GM15510 (cell line): Measurements from ENCODE around the gene LRRN3.

ENCODE experiments used
- POLR2A ChIP-seq: IDR thresholded peaks from 3 replicates; pipeline ENCODE4 v1.6.1; 2011; ENCODE audit warnings: borderline replicate concordance; ENCODE audit not compliant: insufficient read length; ENCODE audit errors: extremely low read depth

LRRN3 gene

DNA sequence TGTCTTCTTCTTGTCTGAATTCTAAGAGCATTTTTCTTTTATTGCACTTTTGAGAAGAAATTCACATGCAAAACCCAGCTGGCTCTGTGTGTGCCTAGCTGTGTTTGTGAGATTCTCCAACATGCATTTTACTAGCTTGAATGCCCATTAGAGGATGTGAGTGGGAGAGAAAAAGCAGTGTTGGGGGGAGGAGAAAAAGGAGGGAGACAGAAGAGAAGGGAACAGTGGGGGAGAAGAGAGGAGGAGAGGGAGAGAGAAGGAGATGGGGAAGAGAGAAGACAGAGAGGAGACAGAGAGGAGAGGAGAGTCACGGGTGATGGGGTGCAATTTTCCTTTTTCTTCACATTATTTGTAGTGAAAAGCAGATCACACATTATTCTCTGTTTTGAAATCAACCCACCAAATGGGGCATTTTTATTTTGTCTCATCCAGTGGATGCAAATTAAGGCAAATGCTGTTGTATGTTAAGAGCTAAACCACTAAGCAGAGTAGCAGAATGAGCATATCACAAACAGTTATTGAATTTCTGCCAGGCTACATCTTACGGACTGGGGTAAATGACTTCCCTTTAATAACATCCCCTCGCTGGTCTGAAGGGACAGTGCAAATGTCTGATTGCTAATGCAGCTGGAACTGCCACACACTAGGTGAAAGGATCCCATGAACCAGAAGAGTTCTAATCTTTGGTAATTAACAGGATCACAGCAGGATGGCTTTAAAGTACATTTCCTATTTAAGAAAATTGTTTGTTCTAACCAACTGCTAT lies 849 bp downstream of the LRRN3 start:
- no peak for TF ChIP-seq POLR2A

DNA sequence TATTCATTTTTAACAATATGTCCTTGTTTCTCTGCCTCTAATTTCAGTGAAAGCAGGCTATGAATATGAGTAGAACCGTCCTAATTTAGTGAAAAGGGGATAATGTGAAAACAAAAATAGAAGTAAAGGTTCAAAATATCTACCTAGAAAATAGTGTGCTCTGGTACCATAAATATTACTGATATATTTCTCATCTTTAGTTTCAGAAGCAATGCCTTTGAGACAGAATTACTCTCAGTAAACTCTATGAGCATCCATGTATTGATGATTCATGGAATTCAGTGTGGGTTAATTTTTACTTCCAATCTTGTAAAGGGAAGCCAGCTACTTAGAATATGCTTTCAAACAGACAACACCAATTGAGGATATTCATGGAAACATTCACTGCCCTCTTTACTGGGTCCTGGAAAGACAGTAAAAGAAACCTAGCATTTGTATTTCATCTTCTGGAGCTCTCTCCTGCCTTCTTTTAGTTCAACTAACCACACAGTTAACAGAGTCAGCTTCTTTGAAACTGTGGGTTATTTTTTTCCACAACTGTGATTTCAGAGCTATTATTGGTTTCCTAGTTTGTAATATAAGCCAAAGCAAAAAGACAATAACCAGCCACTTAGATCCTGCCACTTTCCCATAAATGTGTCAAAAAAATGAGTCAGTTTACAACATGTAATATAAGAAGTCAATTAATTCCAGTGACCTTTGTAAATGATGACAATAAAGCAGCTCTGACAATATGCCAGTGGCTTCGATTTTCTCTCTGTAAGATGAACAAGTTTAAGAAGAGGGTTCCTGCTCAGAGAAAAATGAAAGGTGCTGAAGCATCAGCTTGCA lies 1.7 kb downstream of the LRRN3 start:
- TF ChIP-seq POLR2A = no peak

DNA sequence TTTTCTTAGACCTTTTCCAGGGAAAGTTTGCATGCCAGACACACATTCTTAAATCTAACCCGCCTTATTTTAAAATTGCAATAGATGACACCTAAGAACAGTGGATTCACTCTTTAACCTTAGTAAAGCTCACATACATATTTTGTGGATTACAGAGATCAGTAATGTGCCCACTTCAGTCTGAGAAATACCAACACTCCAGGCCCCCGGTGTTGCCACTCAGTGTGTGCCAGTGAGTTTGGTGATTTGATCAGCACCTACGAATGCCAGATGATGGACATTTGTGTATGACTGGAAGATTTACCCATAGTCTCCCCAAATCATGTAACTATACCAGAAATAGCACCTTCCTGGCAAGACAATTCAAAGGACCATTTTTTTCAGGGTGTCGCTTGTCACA lies 2.6 kb downstream of the LRRN3 start:
- TF ChIP-seq POLR2A = no peak

DNA sequence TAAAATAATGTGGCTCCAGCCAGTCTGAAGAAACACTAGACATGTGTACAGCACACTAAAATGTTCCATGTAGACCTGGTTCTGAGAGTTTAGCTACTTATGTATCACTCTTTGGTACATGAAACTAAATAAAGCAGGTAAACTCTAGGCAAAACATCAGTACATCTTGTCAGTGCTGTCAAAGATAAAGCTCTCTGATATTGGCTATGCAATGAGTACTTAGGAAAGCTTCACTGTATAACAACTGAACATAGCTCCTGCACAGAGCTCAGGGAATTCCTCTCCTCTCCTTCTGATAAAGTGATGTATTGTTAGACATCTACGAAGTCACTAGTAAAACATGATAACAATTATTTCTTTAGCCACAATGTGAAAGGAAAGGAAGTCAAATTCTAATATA lies 3.5 kb downstream of the LRRN3 start:
- no peak for TF ChIP-seq POLR2A

DNA sequence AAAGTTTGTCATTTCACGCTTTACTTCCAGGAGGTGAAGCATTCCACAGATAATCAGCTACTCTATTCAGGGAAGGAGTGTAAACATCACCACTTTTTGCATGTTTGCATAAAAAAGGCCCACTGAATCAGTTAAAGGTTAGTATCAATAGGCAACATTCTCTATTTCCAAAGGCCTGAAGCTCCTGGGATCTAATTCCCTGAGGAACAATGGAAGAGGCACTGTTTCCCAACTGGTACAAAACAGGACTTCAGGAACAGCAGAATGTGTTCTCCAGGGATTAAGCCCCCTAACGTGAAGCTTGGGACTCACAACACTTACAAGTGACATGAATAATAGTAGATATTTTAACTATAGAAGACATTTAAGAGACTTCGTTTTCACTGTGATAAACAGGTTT lies 6.1 kb downstream of the LRRN3 start:
- no peak for TF ChIP-seq POLR2A

DNA sequence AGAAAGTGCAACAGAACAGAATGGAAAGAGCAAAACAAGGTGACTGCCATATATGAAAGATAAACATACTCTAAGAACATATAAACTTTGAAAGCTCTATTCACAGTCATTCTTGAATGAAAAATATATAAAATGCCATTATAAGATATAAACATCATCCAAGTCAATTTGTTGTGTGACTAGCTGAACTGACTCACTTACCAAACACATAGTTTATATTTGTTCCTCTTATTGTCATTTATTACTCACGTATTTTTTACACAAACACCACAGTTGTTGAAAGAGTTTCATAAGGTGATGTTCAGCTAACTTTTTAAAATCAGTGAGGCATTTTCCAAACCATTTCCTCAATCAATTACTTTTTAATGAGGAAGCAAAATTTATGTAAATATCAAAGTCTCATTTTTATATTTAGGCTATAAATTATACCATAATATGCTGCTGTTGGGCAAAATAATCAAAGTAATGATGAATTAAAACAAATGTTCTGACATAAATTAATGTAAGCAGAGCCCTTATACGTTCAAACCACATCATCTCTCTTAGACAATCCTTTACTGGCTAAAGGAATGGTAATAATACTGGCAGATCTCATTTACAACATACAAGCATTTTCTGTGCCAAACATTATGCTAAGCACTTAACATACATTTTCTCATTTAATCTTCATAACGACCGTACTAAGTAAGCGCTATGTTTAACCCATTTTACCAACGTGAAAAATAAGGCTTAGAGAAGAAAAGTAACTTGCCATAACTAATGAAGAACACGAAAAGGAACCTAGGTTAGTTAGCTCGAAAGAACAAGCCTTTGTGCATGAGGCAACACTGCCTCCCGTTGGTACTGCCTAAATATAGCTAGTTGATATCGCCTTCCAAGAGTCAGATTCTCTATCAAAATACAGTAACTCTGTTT lies 7.3 kb downstream of the LRRN3 start:
- no peak for TF ChIP-seq POLR2A

DNA sequence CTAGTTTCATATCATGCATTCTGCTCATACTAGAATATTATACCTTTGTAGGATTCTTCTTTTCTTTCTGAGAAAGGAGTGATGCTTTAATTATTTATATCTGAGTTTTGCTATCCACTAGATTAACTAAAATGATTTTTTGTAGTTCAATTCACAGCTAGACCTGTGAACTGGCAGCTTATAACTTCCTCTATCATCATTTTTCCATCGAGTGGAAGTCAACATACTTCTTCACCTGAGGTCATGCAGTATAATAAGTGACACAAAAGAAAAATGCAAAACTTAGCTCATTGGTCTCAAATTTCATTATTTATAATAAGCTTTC lies 8.0 kb downstream of the LRRN3 start:
- TF ChIP-seq POLR2A = no peak

DNA sequence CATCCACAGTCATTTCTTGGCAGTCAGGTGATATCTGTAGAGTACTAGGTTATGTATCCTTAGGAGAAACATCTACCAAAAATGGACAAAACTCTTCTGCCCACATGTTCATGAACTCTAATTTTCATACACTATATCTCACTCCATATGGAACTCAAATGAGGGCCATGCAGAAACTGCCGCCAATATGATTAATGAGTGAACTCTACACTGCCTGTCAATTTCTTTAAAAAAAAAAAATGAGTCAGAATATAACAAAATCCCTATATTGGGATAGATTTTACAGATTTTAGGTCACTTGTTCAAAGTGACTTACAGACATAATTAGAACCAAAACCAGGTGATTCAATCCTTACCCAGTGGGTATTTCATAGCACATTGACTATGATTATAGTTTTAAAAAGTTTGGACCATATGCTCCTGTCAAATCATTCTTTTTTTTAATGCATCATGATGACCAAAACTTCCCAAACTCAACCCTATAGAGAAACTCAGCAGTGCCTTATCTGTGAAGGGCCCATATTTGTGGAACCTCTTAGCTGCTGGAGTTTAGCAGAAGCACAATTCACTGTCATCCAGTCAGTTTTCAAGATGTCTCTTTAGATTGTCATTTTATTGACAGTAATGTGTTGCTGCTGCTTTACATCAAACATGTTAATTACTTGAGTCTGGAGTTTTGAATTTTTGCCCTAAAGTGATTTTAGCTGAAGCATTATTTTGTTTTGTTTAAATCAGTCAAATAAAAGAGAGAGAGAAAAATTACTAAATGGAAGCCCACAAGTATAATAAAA lies 11.1 kb downstream of the LRRN3 start:
- no peak for TF ChIP-seq POLR2A

DNA sequence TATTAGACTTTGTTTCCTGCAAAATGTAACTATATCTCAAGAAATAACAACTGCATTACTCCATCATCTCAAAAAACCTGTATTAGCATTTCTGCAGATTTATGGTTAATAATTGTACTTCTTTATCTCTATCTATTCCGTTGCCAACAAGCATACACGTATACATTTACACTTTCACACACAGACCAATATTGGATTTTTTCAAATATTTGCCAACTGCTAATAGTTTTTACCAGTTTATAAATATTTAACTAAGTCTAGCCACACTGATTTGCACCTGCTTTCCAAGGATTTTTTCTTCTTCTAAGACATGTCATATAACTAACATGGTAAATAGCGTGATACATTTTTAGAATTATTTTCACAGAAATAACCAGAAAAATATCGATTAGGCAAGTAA lies 12.2 kb downstream of the LRRN3 start:
- no peak for TF ChIP-seq POLR2A

DNA sequence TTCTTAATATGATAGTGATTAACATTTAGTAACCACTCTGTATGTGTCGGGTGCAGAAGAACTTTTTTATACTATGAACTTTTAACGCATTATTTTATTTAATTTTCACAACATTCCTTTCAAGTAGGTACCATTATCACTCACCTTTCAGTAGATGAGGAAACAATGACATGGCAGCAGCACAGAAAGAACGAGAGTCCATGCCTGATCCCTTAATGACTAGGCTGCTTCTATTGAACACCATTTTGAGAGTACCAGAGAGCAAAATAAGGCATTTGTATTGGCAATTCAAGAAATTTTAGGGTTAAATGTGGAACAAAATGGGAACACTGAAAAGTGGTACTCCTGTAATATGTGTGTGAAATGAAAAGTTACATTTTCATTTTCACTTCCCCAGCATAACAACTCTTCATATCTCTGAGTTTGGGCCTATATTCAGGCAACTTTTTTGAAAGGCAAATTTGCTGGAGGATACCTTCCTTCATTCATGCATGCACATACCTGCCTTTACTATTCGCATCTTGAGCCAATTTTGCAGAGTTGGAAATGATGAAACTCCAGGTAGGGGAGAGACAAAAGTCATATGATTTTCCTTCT lies 12.8 kb downstream of the LRRN3 start:
- TF ChIP-seq POLR2A = no peak

DNA sequence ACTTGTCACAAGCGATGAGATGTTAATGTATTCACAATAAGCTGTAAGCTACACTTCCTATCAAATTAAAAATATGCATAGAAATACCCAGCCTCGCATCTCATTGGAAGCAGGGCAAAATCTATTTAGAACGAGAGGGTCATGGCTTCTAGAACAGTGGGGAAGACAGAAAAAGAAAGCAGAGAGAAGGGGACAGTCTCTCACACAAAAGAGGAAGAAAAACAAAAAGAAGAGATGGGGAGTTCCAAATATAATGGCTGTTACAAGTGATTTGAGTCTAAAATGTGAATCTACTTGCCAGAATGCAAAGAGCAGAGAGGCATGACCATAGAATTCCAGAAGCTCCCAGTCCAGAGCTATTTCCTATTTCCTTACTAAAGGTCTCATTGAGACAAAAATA lies 13.8 kb downstream of the LRRN3 start:
- no peak for TF ChIP-seq POLR2A

DNA sequence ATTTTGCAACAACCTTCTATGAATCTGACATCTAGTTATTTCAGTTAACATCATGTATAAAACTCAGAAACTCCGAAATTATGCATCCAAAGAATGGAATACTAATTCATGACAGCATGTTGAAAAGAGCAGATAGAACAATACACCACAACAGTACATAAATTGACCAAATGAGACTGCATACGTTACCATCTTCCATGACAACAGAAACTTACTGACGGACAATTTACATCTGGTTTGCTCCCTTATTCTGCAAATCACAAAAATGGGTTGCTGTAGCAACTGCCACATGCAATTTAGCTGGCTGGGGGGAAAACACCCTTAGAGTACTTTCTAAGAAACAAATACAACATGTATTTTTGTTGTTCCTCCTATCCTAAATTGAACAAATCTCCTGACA lies 14.3 kb downstream of the LRRN3 start:
- TF ChIP-seq POLR2A = no peak

DNA sequence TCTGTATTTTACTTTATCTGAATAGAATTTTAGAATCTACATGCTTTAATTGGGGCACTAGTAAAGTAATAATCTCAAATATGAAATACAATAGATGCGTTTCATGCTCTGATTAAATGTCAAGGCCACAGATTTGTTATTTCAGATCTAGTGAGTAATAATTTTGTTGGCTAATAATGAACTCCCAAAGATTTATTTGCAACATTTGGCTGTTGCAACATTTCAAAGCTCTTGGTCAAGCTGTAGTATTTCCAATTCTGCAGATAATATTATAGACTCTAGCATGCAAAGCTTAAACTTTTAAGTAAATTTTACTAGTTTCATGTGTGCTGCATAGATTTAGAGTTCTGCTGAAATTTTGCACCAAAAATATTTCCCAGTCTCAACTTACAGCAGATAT lies 16.7 kb downstream of the LRRN3 start:
- no peak for TF ChIP-seq POLR2A

DNA sequence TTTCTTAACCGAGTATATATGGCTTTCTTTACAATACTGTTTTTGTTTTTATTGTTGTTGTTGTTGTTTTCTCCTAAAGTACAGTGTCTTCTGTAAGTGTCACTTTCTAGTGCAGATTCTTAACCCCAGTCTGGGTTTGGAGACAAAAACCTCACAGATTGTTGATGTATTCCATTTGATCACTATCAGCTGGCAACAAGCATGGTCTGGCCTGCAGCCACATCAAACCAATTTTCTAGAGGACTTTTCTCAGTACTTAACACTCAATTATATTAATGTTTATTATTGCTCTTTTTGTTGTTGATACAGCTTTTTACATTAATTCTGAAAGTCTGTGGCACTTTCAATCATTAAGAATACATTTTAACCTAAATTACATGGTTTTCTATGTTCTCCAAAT lies 17.1 kb downstream of the LRRN3 start:
- TF ChIP-seq POLR2A = no peak

DNA sequence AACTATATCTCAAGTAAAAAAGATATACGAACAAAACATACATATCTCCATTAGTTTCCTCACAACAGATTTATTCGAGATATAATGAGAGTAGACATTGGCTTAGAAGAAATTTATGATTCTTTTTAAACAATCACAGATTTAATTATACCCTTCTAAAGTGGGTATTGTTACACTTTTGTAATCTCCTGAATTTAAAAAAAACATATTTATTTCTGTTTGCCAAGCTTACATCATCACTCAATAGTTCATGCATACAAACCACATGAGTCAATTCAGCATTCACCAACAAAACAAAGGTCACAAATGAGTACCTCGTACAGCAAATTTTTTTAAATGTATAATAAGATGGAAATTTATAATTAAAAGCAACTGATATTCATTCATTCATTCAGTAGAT lies 17.6 kb downstream of the LRRN3 start:
- no peak for TF ChIP-seq POLR2A

DNA sequence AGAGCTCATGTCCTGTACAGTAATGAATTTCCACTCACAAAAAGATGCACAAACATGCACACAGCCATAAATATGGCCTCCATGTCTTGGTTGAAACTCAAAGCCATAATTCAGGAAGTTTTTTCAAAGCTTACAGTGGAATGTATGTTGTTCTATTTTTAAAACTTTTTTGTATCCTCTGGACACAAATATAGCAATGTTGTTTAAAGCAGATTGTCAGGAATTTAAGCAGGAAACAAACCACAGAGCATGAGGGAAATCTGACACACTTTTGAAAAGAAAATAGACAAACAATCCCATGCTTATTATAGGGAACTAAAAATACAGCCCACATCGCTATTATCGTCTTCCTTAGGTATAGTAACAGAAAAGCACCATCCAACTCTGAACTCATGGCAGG lies 21.5 kb downstream of the LRRN3 start:
- no peak for TF ChIP-seq POLR2A
